ENCODE results near the gene CSF2RB. TPM values are rescaled to one million over a fixed set of nuclear protein-coding genes. Genes with fewer than 3 reads are reported as not detected.

Gene CSF2RB
- total and polyA plus RNA-seq, 9 donors: 0.53 to 2.3 (median 1.8) TPM

DNA sequence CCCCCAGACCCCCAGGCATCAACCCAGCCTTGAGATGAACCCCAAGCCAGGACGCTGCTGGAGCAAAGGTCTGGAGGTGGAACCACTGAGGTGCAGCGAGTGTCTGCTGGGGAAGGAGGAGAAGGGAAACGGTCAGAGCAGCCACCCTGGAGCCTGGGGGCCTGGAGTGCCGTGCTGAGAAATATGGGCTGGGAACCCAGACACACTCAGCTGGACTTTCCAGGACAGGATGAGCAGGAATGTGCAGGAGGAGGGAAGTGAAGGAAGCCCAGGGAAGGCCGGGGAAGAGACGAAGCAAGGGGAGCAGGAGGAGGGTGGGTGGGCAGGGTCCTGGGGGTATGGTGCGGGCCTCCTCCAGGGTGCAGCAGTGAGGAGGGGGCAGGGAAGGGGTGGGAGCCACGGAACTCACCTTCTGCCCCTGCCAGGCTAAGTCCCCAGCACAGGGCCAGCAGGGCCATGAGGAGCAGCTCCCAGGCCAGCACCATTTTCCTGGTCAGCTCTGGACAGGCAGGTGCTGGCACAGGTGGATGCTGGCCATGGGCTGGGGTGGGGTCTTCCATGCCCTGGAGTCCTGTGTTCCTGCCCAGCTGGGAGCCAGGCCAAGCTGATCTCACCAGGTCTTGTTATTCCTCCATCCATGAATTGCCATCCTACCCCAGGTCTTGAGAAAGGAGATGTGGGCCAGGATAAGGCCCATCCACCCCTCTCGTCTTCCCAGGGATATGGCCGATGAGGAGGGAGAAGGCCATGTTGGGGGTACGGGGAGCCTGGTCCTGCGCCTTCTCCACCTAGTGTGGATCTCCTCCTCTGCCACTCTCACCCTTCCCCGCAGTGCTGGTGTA lies 40.0 kb downstream of the CSF2RB start:
- DNase-seq: no peak
- Histone ChIP-seq H3K9me3 (no peaks in the 10 kb centered on the region), H3K4me3 (no peak overlapping the region), H3K4me1 (ENCODE audit: insufficient read depth) (peaks cover 2% of the 10 kb centered on the region), H3K27me3 (no peaks in the 10 kb centered on the region), H3K36me3 (no peaks in the 10 kb centered on the region), H3K27ac (no peak overlapping the region)
- TF ChIP-seq POLR2A (IDR thresholded peaks at IDR 0.05): no peak
- 65 to 78% (median 71%) methylated on average over 13 of the region's 13 CpGs for WGBS, 3 donors
- intact Hi-C loops (cut with DNase I): no loop called here

DNA sequence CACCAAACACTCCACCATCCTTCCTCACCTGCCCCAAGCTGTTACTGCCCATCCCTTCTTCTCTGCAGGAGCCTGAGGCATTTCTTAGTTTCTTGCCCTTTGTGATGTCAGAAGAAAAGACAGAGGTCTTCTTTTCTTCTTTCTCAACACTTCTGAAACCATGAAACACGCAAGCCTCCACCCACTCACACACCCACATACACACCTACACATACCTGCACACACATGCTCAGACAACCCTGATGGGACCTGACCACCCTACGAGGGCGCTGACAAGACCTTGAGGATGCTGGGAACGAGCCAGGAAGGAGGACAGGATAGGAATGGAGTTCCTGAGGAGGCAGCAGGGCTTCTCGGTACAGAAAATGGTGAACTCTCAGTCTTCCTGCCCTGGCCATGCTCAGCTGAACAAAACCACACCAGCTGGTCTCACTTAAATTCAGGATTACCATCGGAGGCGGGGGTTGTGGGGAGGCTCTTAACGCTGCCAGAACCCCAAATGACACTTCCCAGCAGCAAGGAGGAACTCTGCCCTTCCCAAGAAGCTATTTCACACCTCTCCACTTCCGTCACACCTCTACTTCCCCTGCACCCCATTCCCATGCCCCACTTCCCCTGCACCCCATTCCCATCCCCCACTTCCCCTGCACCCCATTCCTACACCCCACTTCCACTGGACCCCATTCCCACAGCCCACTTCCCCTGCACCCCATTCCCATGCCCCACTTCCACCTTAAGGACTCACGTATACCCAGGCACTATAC lies 41.0 kb downstream of the CSF2RB start:
- 46 to 56% (median 52%) methylated on average over 10 of the region's 10 CpGs for WGBS, 3 donors
- no peak for DNase-seq
- H3K9me3 ChIP-seq: no peaks in the 10 kb centered on the region
- no peaks in the 10 kb centered on the region for H3K36me3 ChIP-seq
- H3K4me1 ChIP-seq (ENCODE audit: insufficient read depth): no peaks in the 10 kb centered on the region
- no peak overlapping the region for H3K4me3 ChIP-seq
- no peak overlapping the region for H3K27ac ChIP-seq
- TF ChIP-seq, protein P1, sequence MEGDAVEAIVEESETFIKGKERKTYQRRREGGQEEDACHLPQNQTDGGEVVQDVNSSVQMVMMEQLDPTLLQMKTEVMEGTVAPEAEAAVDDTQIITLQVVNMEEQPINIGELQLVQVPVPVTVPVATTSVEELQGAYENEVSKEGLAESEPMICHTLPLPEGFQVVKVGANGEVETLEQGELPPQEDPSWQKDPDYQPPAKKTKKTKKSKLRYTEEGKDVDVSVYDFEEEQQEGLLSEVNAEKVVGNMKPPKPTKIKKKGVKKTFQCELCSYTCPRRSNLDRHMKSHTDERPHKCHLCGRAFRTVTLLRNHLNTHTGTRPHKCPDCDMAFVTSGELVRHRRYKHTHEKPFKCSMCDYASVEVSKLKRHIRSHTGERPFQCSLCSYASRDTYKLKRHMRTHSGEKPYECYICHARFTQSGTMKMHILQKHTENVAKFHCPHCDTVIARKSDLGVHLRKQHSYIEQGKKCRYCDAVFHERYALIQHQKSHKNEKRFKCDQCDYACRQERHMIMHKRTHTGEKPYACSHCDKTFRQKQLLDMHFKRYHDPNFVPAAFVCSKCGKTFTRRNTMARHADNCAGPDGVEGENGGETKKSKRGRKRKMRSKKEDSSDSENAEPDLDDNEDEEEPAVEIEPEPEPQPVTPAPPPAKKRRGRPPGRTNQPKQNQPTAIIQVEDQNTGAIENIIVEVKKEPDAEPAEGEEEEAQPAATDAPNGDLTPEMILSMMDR (IDR thresholded peaks at IDR 0.05): no peak
- no peak for TF ChIP-seq POLR2A (IDR thresholded peaks at IDR 0.05)
- TF ChIP-seq EP300 (IDR thresholded peaks at IDR 0.05): no peak
- intact Hi-C loops (cut with DNase I): no loop called here
- no peaks in the 10 kb centered on the region for H3K27me3 ChIP-seq

DNA sequence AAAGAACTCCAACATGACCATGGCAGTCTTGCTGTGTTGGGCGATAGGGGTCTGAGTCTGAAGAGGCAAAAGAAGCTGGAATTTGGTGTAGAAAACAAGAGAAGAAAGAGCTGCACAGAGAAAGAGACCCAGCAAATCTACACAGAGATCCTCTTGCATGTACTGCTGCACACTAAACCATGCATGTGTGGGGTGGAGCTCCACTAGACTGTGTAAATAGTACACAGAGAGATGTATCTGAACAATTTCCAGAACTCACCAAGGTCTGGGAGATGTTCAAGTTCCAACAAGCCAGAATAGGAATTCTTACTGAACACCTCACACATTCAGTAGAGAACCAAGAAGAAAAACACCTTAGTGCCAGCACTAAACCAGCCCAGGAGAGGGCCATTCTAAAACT lies 42.3 kb downstream of the CSF2RB start:
- DNase-seq: no peak
- H3K4me1 ChIP-seq (ENCODE audit: insufficient read depth): no peaks in the 10 kb centered on the region
- TF ChIP-seq POLR2A (IDR thresholded peaks at IDR 0.05) (no peak), EP300 (IDR thresholded peaks at IDR 0.05) (no peak)
- TF ChIP-seq, protein P1 (IDR thresholded peaks at IDR 0.05): no peak
- no peaks in the 10 kb centered on the region for H3K27me3 ChIP-seq
- WGBS, 3 donors: 94 to 100% (median 100%) methylated on average over 1 of the region's 1 CpG
- H3K4me3 ChIP-seq: no peak overlapping the region
- intact Hi-C loops (cut with DNase I): no loop called here
- H3K27ac ChIP-seq: no peak overlapping the region
- no peaks in the 10 kb centered on the region for H3K36me3 ChIP-seq
- no peaks in the 10 kb centered on the region for H3K9me3 ChIP-seq

DNA sequence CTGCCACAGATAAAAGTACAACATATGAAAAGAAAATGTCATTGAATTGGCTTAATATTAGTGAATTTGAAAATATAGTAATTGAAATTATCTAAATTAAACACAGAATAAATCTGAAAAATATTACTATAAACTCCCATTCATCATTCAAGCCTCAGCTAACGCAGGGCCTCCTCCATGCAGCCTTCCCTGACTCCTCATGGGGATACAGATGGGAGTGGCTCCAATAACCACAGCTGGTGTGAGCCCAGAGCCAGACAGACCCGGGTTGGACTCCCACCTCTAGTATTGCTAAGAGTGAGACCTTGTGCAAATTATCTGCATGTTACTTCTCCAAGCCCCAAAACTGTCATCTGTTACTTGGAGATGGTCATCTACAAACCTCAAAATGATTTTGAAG lies 44.9 kb downstream of the CSF2RB start:
- no peaks in the 10 kb centered on the region for H3K4me1 ChIP-seq (ENCODE audit: insufficient read depth)
- no peaks in the 10 kb centered on the region for H3K36me3 ChIP-seq
- no peaks in the 10 kb centered on the region for H3K9me3 ChIP-seq
- H3K27ac ChIP-seq: no peak overlapping the region
- TF ChIP-seq, protein P1 (IDR thresholded peaks at IDR 0.05): no peak
- no peak overlapping the region for H3K4me3 ChIP-seq
- no peak for DNase-seq
- H3K27me3 ChIP-seq: no peaks in the 10 kb centered on the region
- 35 to 51% (median 47%) methylated on average over 2 of the region's 2 CpGs for WGBS, 3 donors
- intact Hi-C loops (cut with DNase I): no loop called here

DNA sequence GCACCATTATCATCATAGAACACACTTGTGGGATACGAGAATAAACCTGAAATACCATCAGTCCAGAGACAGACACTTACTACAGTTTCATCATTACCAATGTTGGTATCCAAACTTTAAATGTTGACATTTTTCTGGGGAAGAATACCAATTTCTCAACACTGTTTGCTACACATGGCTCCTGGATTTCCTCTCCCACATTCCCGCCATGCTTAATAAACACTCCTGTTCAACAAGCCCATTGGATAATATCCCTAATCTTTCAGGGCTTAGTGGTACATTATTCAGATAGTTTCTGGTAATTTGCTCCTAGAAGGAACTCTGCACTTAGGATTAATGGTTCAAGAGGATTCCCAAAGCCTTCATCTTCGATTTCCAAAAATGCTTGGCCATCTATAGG lies 48.2 kb downstream of the CSF2RB start:
- TF ChIP-seq, protein P1 (IDR thresholded peaks at IDR 0.05): no peak
- TF ChIP-seq POLR2A (IDR thresholded peaks at IDR 0.05): no peak
- TF ChIP-seq EP300 (IDR thresholded peaks at IDR 0.05): no peak
- no peak for DNase-seq
- Histone ChIP-seq H3K36me3 (no peaks in the 10 kb centered on the region), H3K4me3 (no peak overlapping the region), H3K4me1 (ENCODE audit: insufficient read depth) (no peaks in the 10 kb centered on the region), H3K9me3 (no peaks in the 10 kb centered on the region), H3K27ac (no peak overlapping the region), H3K27me3 (no peaks in the 10 kb centered on the region)
- WGBS, 3 donors: 9 to 29% (median 12%) methylated on average over 3 of the region's 3 CpGs
- intact Hi-C loops (cut with DNase I): no loop called here
